Stomach (tissue), 19 donors: ENCODE data around the gene ATP13A3. TPM values are rescaled to one million over a fixed set of nuclear protein-coding genes. Genes with fewer than 3 reads are reported as not detected.
"Not testable (repeated sequence)": the region's sequence is repeated elsewhere in the genome, so short reads cannot be mapped to it uniquely, and the experiment has no call there.

Experiments used
- DNase-seq, 2 donors: peaks; one replicate each; pipeline versions ENCODE4 v3.0.0 to v3.0.0-alpha.2; 2013 to 2019
- H3K27ac ChIP-seq, 5 donors: fragments of 200-600 bp in 4 of 5; sonication (generic) in 4 of 5; one replicate each; pipeline ENCODE4 v1.5.1; 2013 to 2019; ENCODE audit warnings: mild to moderate bottlenecking in 1 of 5, moderate library complexity in 1 of 5
- H3K27me3 ChIP-seq, 3 donors: fragments of 200-600 bp; sonication (generic); one replicate each; pipeline ENCODE4 v1.5.1; 2017 to 2019; ENCODE audit warnings: mixed run types in 1 of 3
- H3K36me3 ChIP-seq, 4 donors: fragments of 200-600 bp; sonication (generic); 1 replicate in 3 of 4; 2 replicates in 1 of 4; pipeline ENCODE4 v1.5.1; 2016 to 2019
- H3K4me1 ChIP-seq, 4 donors: fragments of 200-600 bp; sonication (generic); one replicate each; pipeline ENCODE4 v1.5.1; 2016 to 2019
- H3K4me3 ChIP-seq, 4 donors: fragments of 200-600 bp; sonication (generic) in 3 of 4; one replicate each; pipeline ENCODE4 v1.5.1; 2016 to 2019; ENCODE audit warnings: mild to moderate bottlenecking in 1 of 4
- H3K9me3 ChIP-seq, 4 donors: fragments of 200-600 bp; sonication (generic); one replicate each; pipeline ENCODE4 v1.5.1; 2016 to 2019
- EP300 ChIP-seq: sonication (generic); formaldehyde crosslinking; IDR thresholded peaks from one replicate; pipeline ENCODE4 v1.6.1; 2017; ENCODE audit warnings: antibody characterized with exemption
- POLR2A ChIP-seq, 4 donors: fragments of 450-650 bp; IDR thresholded peaks; one replicate each; pipeline ENCODE4 v1.6.1; 2016; ENCODE audit warnings: antibody characterized with exemption in 4 of 4, control low read depth in 2 of 4, mild to moderate bottlenecking in 1 of 4, moderate library complexity in 1 of 4
- POLR2AphosphoS5 ChIP-seq, 3 donors: sonication (generic); formaldehyde crosslinking; IDR thresholded peaks; one replicate each; pipeline ENCODE4 v1.6.1; 2016; ENCODE audit warnings: antibody characterized with exemption in 3 of 3
- WGBS, 5 donors: extraction: QIAGEN DNeasy Blood & Tissue Kit in 3 of 5; methylation state at CpG; one replicate each; pipeline versions ENCODE4 v1.1.5 to v1.1.7; 2013 to 2018; 5-methylcytosine and 5-hydroxymethylcytosine counted together
- intact Hi-C: fragments of 100-400 bp; cut with DNase I; formaldehyde crosslinking; loops from one replicate; pipeline ENCODE4 v1.15.1; 2023; ENCODE audit warnings: low total_unique reads
- long read RNA-seq, 10 donors: transcript quantifications; one replicate each; lab custom pipeline, GENCODE V29; 2026
- polyA plus RNA-seq, 3 donors: library from polyadenylated mRNA; stranded (reverse); fragments of 200-250 nt; gene quantifications; one replicate each; pipeline ENCODE4 v1.2.3, GENCODE V29; 2013
- total RNA-seq, 5 donors: library from RNA; depleted of rRNA; stranded (reverse); fragments of >200 nt; gene quantifications; one replicate each; pipeline versions ENCODE4 v1.1.0 to v1.2.3, GENCODE V29; 2014 to 2016
- TF ChIP-seq, protein P1 (sequence below), 7 experiments: fragments of 450-650 bp in 4 of 7; fragments of 200-600 bp in 3 of 7; sonication (generic) in 3 of 7; IDR thresholded peaks; one replicate each; pipeline ENCODE4 v1.5.1; 2016 to 2019; ENCODE audit warnings: antibody characterized with exemption in 7 of 7, control low read depth in 2 of 7, mild to moderate bottlenecking in 1 of 7
- donor health status: healthy with polysubstance abuse.
- donor health status: Bipolar disorder and iron deficiency.
- donor health status: healthy.

Gene ATP13A3
- total RNA-seq (100 to 1,000 TPM in 1 of 5 donors, 10 to 100 TPM in 4; 15.4 to 332 (median 33.0) TPM), polyA plus RNA-seq (10 to 100 TPM; 11.2 to 11.9 (median 11.6) TPM)
- long read RNA-seq, donor 1, partial matches to known transcripts: 0 of 1 reads
- long read RNA-seq, donor 1, other reads (novel, unspliced or antisense): 0 of 1 reads
- long read RNA-seq, donor 2, partial matches to known transcripts: 0 of 1 reads
- long read RNA-seq, donor 2, other reads (novel, unspliced or antisense): 0 of 1 reads
- long read RNA-seq, donor 3, partial matches to known transcripts: 0 of 2 reads
- long read RNA-seq, donor 3, other reads (novel, unspliced or antisense): 0 of 2 reads
- long read RNA-seq, donor 4: 0 reads
- long read RNA-seq, donor 5, full-length matches to known transcripts: 1 of 6 reads
- long read RNA-seq, donor 5, partial matches to known transcripts: 5 of 6 reads
- long read RNA-seq, donor 5, other reads (novel, unspliced or antisense): 0 of 6 reads
- long read RNA-seq, donor 6: 0 reads
- long read RNA-seq, donor 7, full-length matches to known transcripts: 4 of 4 reads
- long read RNA-seq, donor 7, partial matches to known transcripts: 0 of 4 reads
- long read RNA-seq, donor 7, other reads (novel, unspliced or antisense): 0 of 4 reads
- long read RNA-seq, donor 8, full-length matches to known transcripts: 5 of 5 reads
- long read RNA-seq, donor 8, partial matches to known transcripts: 0 of 5 reads
- long read RNA-seq, donor 8, other reads (novel, unspliced or antisense): 0 of 5 reads
- long read RNA-seq, donor 9, partial matches to known transcripts: 0 of 1 reads
- long read RNA-seq, donor 9, other reads (novel, unspliced or antisense): 0 of 1 reads
- long read RNA-seq, donor 10: 0 reads

DNA sequence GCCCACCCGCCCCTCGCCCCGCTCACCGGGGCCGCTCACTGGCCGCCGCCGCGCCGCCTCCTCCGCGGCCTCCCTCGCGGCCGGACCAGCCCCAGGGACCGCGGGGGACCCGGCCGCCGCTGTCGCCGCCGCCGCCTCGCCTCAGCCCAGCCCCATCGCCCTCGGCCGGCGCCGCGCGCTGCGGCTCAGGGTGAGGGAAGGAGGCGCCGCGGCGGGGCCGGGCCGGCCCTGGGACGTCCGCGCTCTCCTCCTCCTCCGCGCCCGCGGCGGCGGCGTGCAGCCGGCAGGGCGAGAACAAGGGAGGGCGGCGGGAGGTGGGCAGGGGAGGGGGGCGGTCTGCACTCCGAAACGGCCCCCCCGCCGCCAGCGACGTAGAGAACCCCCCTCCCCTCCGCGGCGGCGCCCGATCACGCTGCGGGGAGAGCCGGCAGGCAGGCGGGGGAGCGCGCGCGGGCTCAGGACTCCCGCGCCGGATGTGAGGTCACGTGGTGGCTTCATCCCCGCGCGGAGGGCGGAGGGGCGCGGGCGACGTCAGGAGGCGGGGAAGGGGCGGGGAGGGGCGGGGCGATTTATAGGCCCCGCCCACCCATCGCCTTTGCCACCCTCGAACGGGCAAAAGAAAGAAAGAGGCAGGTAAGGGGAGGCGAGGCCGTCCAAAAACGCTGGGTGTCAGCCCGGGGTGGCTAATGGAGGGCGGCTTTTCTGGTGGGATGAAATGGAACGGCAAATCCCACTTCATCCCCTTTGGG lies at the start of gene ATP13A3:
Gene ATP13A3, minus strand, starts transcription at position 463 of the 749 bp plus-strand sequence. CDS start 24,812 bp downstream, outside the sequence.
- Histone ChIP-seq H3K4me3 (peak within 1 kb of the TSS; percentile 64 to 74 (median 70)), H3K27me3 (no peaks in the 10 kb centered on the region), H3K36me3 (peaks cover 0 to 3% (median 0%) of the 10 kb centered on the region in 4 donors), H3K9me3 (no peaks in the 10 kb centered on the region), H3K27ac (peak within 1 kb of the TSS; percentile 85 to 97 (median 93)), H3K4me1 (peaks cover 25 to 71% (median 41%) of the 10 kb centered on the region in 4 donors)
- 0 to 1% (median 0%) methylated on average over 25 to 84 of the region's 99 CpGs for WGBS, 5 donors
- TF ChIP-seq EP300: no peak
- TF ChIP-seq POLR2A (IDR thresholded peaks at IDR 0.05): peak in 2 of 4 donors; percentile 45 to 60
- TF ChIP-seq POLR2AphosphoS5 (IDR thresholded peaks at IDR 0.05): peak; percentile 95 to 98 (median 97)
- TF ChIP-seq, protein P1, sequence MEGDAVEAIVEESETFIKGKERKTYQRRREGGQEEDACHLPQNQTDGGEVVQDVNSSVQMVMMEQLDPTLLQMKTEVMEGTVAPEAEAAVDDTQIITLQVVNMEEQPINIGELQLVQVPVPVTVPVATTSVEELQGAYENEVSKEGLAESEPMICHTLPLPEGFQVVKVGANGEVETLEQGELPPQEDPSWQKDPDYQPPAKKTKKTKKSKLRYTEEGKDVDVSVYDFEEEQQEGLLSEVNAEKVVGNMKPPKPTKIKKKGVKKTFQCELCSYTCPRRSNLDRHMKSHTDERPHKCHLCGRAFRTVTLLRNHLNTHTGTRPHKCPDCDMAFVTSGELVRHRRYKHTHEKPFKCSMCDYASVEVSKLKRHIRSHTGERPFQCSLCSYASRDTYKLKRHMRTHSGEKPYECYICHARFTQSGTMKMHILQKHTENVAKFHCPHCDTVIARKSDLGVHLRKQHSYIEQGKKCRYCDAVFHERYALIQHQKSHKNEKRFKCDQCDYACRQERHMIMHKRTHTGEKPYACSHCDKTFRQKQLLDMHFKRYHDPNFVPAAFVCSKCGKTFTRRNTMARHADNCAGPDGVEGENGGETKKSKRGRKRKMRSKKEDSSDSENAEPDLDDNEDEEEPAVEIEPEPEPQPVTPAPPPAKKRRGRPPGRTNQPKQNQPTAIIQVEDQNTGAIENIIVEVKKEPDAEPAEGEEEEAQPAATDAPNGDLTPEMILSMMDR (IDR thresholded peaks at IDR 0.05): no peak
- intact Hi-C loops: no loop called here
- DNase-seq: peak; percentile 93 to 97

- H3K9me3 ChIP-seq: peaks cover 0 to 11% (median 4%) of the 10 kb centered on the region in 4 donors
- H3K36me3 ChIP-seq, H3K4me3 ChIP-seq, H3K27ac ChIP-seq, H3K27me3 ChIP-seq, intact Hi-C loops, DNase-seq: not testable (repeated sequence)
- 79 to 94% (median 80%) methylated on average over 10 of the region's 10 CpGs for WGBS, 5 donors
- H3K4me1 ChIP-seq: peaks cover 8 to 23% (median 16%) of the 10 kb centered on the region in 4 donors
These were observed 48.4 kb upstream of the ATP13A3 start for GRCh38 chr3:194535199-194535598.

- Histone ChIP-seq H3K27ac (no peak overlapping the region), H3K9me3 (peaks cover 0 to 11% (median 4%) of the 10 kb centered on the region in 4 donors)
- DNase-seq: no peak
These were observed 47.4 kb upstream of the ATP13A3 start for GRCh38 chr3:194534243-194534642.

GRCh38 chr3:194532591-194532990 lies 45.8 kb upstream of the ATP13A3 start:
- intact Hi-C loops: no loop called here
- Histone ChIP-seq H3K4me3 (no peak overlapping the region), H3K27ac (no peak overlapping the region), H3K27me3 (no peaks in the 10 kb centered on the region), H3K4me1 (peaks cover 8 to 17% (median 11%) of the 10 kb centered on the region in 4 donors), H3K9me3 (peaks cover 0 to 11% (median 4%) of the 10 kb centered on the region in 4 donors), H3K36me3 (no peaks in the 10 kb centered on the region)
- TF ChIP-seq, protein P1 (IDR thresholded peaks at IDR 0.05): no peak
- TF ChIP-seq POLR2A (IDR thresholded peaks at IDR 0.05): no peak
- no peak for TF ChIP-seq EP300
- no peak for TF ChIP-seq POLR2AphosphoS5 (IDR thresholded peaks at IDR 0.05)
- no peak for DNase-seq
- 66 to 86% (median 70%) methylated on average over 4 of the region's 4 CpGs for WGBS, 5 donors

More at GRCh38 chr3:194534243-194534642, 47.4 kb upstream of the ATP13A3 start:
- no peaks in the 10 kb centered on the region for H3K27me3 ChIP-seq
- H3K36me3 ChIP-seq: no peaks in the 10 kb centered on the region
- no peak overlapping the region for H3K4me3 ChIP-seq
- intact Hi-C loops: no loop called here
- H3K4me1 ChIP-seq: peaks cover 8 to 23% (median 16%) of the 10 kb centered on the region in 4 donors
- WGBS, 5 donors: 92 to 98% (median 96%) methylated on average over 3 of the region's 3 CpGs
- no peak for TF ChIP-seq POLR2AphosphoS5 (IDR thresholded peaks at IDR 0.05)
- no peak for TF ChIP-seq EP300
- TF ChIP-seq POLR2A (IDR thresholded peaks at IDR 0.05): no peak
- TF ChIP-seq, protein P1 (IDR thresholded peaks at IDR 0.05): no peak
